IPS-11a (cell line): ENCODE measurements around the gene CDC34.

Source experiments
- H3K4me3 ChIP-seq: one replicate; pipeline ENCODE4 v1.5.1; 2013; ENCODE audit warnings: low read depth, low read length, control low read depth

CDC34 gene

GRCh38 chr19:518598-519231 is 12.8 kb upstream of the CDC34 start:
- H3K4me3 ChIP-seq: no peak overlapping the region

- no peak overlapping the region for H3K4me3 ChIP-seq
Observed at GRCh38 chr19:519449-519865, 12.1 kb upstream of the CDC34 start.

- H3K4me3 ChIP-seq: no peak overlapping the region
Observed at GRCh38 chr19:522726-523125, 8.8 kb upstream of the CDC34 start.

- no peak overlapping the region for H3K4me3 ChIP-seq
Observed at GRCh38 chr19:524062-524674, 7.4 kb upstream of the CDC34 start.

GRCh38 chr19:525029-525428 is 6.5 kb upstream of the CDC34 start:
- no peak overlapping the region for H3K4me3 ChIP-seq

- H3K4me3 ChIP-seq: no peak overlapping the region
Observed at GRCh38 chr19:525857-526419, 5.6 kb upstream of the CDC34 start.

- peak overlapping the region; percentile 72 for H3K4me3 ChIP-seq
Observed at GRCh38 chr19:530134-531008, 1.2 kb upstream of the CDC34 start.

GRCh38 chr19:531009-531752 is 379 bp upstream of the CDC34 start:
- H3K4me3 ChIP-seq: peak overlapping the region; percentile 72

GRCh38 chr19:532561-533363 is 1.2 kb downstream of the CDC34 start:
- H3K4me3 ChIP-seq: peak overlapping the region; percentile 83

GRCh38 chr19:533364-534058 is 2.0 kb downstream of the CDC34 start:
- H3K4me3 ChIP-seq: peak overlapping the region; percentile 83

- no peak overlapping the region for H3K4me3 ChIP-seq
Observed at GRCh38 chr19:534088-534487, 2.5 kb downstream of the CDC34 start.

GRCh38 chr19:535017-535835 is 3.7 kb downstream of the CDC34 start:
- no peak overlapping the region for H3K4me3 ChIP-seq

- H3K4me3 ChIP-seq: no peak overlapping the region
Observed at GRCh38 chr19:536031-536880, 4.7 kb downstream of the CDC34 start.

GRCh38 chr19:536881-537404 is 5.4 kb downstream of the CDC34 start:
- no peak overlapping the region for H3K4me3 ChIP-seq

GRCh38 chr19:538641-539428 is 7.3 kb downstream of the CDC34 start:
- H3K4me3 ChIP-seq: no peak overlapping the region

GRCh38 chr19:539429-540030 is 8.0 kb downstream of the CDC34 start:
- H3K4me3 ChIP-seq: no peak overlapping the region
